HCT116 (cell line): ENCODE results near the gene ACTN4.
"Not testable (repeated sequence)": the region's sequence is repeated elsewhere in the genome, so short reads cannot be mapped to it uniquely, and the experiment has no call there.

ENCODE experiments used
- EGR1 ChIP-seq: IDR thresholded peaks from 2 replicates; pipeline ENCODE4 v1.6.1; 2012; ENCODE audit warnings: low read depth
- EZH2 ChIP-seq: fragments of 200-600 bp; sonication (generic); IDR thresholded peaks from 2 replicates; pipeline ENCODE4 v1.6.1; 2017; ENCODE audit warnings: antibody characterized with exemption, mixed run types
- EZH2phosphoT487 ChIP-seq: fragments of 200-600 bp; IDR thresholded peaks from 2 replicates; pipeline ENCODE4 v1.6.1; 2018; ENCODE audit warnings: antibody characterized with exemption, borderline replicate concordance
- POLR2A ChIP-seq: IDR thresholded peaks from 2 replicates; pipeline ENCODE4 v1.7.0; 2011; ENCODE audit warnings: borderline replicate concordance; ENCODE audit not compliant: insufficient read depth, insufficient read length; ENCODE audit errors: extremely low read depth
- RAD21 ChIP-seq: IDR thresholded peaks from 2 replicates; pipeline ENCODE4 v1.6.1; 2012; ENCODE audit warnings: low read depth, mild to moderate bottlenecking
- SIN3A ChIP-seq: IDR thresholded peaks from 2 replicates; pipeline ENCODE4 v1.6.1; 2012; ENCODE audit warnings: low read depth
- TF ChIP-seq, protein P1 (sequence below), 3 experiments: fragments of 200-600 bp in 1 of 3; sonication (generic) in 1 of 3; IDR thresholded peaks in 2 of 3; conservative IDR thresholded peaks in 1 of 3; 2 replicates each; pipeline ENCODE4 v1.5.1; 2012 to 2017; ENCODE audit warnings: low read depth in 2 of 3, low read length in 2 of 3, antibody characterized with exemption in 1 of 3, borderline replicate concordance in 1 of 3, control low read depth in 1 of 3, mild to moderate bottlenecking in 1 of 3, mixed read lengths in 1 of 3, mixed run types in 1 of 3, moderate library complexity in 1 of 3; ENCODE audit not compliant: insufficient read depth in 1 of 3
- TF ChIP-seq, protein P2 (sequence below): IDR thresholded peaks from 2 replicates; pipeline ENCODE4 v1.6.1; 2012

GRCh38 chr19:38753783-38754182 is 106.3 kb downstream of the ACTN4 start:
- not testable (repeated sequence) for TF ChIP-seq POLR2A, EGR1, EZH2phosphoT487, RAD21, SIN3A, EZH2
- TF ChIP-seq, protein P1, sequence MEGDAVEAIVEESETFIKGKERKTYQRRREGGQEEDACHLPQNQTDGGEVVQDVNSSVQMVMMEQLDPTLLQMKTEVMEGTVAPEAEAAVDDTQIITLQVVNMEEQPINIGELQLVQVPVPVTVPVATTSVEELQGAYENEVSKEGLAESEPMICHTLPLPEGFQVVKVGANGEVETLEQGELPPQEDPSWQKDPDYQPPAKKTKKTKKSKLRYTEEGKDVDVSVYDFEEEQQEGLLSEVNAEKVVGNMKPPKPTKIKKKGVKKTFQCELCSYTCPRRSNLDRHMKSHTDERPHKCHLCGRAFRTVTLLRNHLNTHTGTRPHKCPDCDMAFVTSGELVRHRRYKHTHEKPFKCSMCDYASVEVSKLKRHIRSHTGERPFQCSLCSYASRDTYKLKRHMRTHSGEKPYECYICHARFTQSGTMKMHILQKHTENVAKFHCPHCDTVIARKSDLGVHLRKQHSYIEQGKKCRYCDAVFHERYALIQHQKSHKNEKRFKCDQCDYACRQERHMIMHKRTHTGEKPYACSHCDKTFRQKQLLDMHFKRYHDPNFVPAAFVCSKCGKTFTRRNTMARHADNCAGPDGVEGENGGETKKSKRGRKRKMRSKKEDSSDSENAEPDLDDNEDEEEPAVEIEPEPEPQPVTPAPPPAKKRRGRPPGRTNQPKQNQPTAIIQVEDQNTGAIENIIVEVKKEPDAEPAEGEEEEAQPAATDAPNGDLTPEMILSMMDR (IDR thresholded peaks at IDR 0.05 in 2 of 3, conservative IDR thresholded peaks at IDR 0.05 in 1 of 3; ENCODE audit: borderline replicate concordance in 1 of 3, insufficient read depth in 1 of 3, low read depth in 2 of 3, low read length in 2 of 3): not testable (repeated sequence)
- TF ChIP-seq, protein P2, sequence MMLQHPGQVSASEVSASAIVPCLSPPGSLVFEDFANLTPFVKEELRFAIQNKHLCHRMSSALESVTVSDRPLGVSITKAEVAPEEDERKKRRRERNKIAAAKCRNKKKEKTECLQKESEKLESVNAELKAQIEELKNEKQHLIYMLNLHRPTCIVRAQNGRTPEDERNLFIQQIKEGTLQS: not testable (repeated sequence)
